Activated CD4-positive, alpha-beta T cell treated with anti-CD3 and anti-CD28 coated beads, Interleukin-2, amount 50 U/mL, for 24 hours (primary cell): ENCODE data around the gene DENND4A.
"Not testable (repeated sequence)": the region's sequence is repeated elsewhere in the genome, so short reads cannot be mapped to it uniquely, and the experiment has no call there.

Experiments
- DNase-seq, 2 donors: peaks; one replicate each; pipeline ENCODE4 v3.0.0-alpha.2; 2020; ENCODE audit warnings: low read depth in 1 of 2, low spot score in 1 of 2

The DENND4A gene

GRCh38 chr15:65789759-65790425 lies 2.2 kb downstream of the DENND4A start:
- no peak for DNase-seq

GRCh38 chr15:65789105-65789504 lies 3.0 kb downstream of the DENND4A start:
- no peak for DNase-seq

GRCh38 chr15:65787260-65787659 lies 4.8 kb downstream of the DENND4A start:
- no peak for DNase-seq

GRCh38 chr15:65785151-65785550 lies 6.9 kb downstream of the DENND4A start:
- DNase-seq, result no peak

- no peak for DNase-seq
Measured at GRCh38 chr15:65783872-65784271, 8.2 kb downstream of the DENND4A start.

- DNase-seq, result no peak
Measured at GRCh38 chr15:65782096-65782495, 10.0 kb downstream of the DENND4A start.

GRCh38 chr15:65778701-65779100 lies 13.4 kb downstream of the DENND4A start:
- not testable (repeated sequence) for DNase-seq

- DNase-seq, result no peak
Measured at GRCh38 chr15:65778269-65778668, 13.8 kb downstream of the DENND4A start.

GRCh38 chr15:65777843-65778242 lies 14.2 kb downstream of the DENND4A start:
- no peak for DNase-seq

- no peak for DNase-seq
Measured at GRCh38 chr15:65777053-65777452, 15.0 kb downstream of the DENND4A start.

- DNase-seq, result no peak
Measured at GRCh38 chr15:65773386-65774111, 18.5 kb downstream of the DENND4A start.

GRCh38 chr15:65772930-65773329 lies 19.2 kb downstream of the DENND4A start:
- no peak for DNase-seq

GRCh38 chr15:65771870-65772269 lies 20.2 kb downstream of the DENND4A start:
- no peak for DNase-seq

GRCh38 chr15:65769482-65769881 lies 22.6 kb downstream of the DENND4A start:
- no peak for DNase-seq

GRCh38 chr15:65767895-65768294 lies 24.2 kb downstream of the DENND4A start:
- DNase-seq, result no peak

GRCh38 chr15:65767264-65767595 lies 24.9 kb downstream of the DENND4A start:
- DNase-seq, result no peak

- no peak for DNase-seq
Measured at GRCh38 chr15:65766422-65767263, 25.4 kb downstream of the DENND4A start.

- DNase-seq, result no peak
Measured at GRCh38 chr15:65765106-65765505, 27.0 kb downstream of the DENND4A start.

GRCh38 chr15:65762914-65763787 lies 28.9 kb downstream of the DENND4A start:
- DNase-seq, result no peak

GRCh38 chr15:65762399-65762798 lies 29.7 kb downstream of the DENND4A start:
- no peak for DNase-seq
